Osteocyte (in vitro differentiated cells): ENCODE measurements around the gene IRF6. TPM values are rescaled to one million over a fixed set of nuclear protein-coding genes. Genes with fewer than 3 reads are reported as not detected.

Experiments
- DNase-seq: peaks from one replicate; pipeline ENCODE4 v3.0.0; 2021; ENCODE audit warnings: mixed read lengths; ENCODE audit not compliant: unreplicated experiment; ENCODE audit errors: extremely low spot score
- H3K27ac Mint-ChIP-seq: one replicate; pipeline ENCODE4 v1.8.0; 2021; ENCODE audit warnings: mild to moderate bottlenecking, mixed read lengths; ENCODE audit not compliant: unreplicated experiment
- H3K27me3 Mint-ChIP-seq: one replicate; pipeline ENCODE4 v1.8.0; 2021; ENCODE audit warnings: mixed read lengths; ENCODE audit not compliant: unreplicated experiment
- H3K36me3 Mint-ChIP-seq: one replicate; pipeline ENCODE4 v1.8.0; 2021; ENCODE audit warnings: mixed read lengths; ENCODE audit not compliant: unreplicated experiment
- H3K4me1 Mint-ChIP-seq: one replicate; pipeline ENCODE4 v1.8.0; 2021; ENCODE audit warnings: mixed read lengths; ENCODE audit not compliant: unreplicated experiment
- H3K4me3 Mint-ChIP-seq: one replicate; pipeline ENCODE4 v1.8.0; 2021; ENCODE audit warnings: mild to moderate bottlenecking, moderate library complexity, mixed read lengths; ENCODE audit not compliant: unreplicated experiment
- H3K9me3 Mint-ChIP-seq: one replicate; pipeline ENCODE4 v1.8.0; 2021; ENCODE audit warnings: mixed read lengths; ENCODE audit not compliant: unreplicated experiment
- CTCF ChIP-seq: fragments of 200-600 bp; sonication (generic); IDR thresholded peaks from 2 replicates; pipeline ENCODE4 v1.5.0; 2021; ENCODE audit warnings: antibody characterized with exemption, mild to moderate bottlenecking, moderate library complexity
- total RNA-seq: library from RNA; stranded (reverse); gene quantifications from 2 replicates; pipeline ENCODE4 v1.2.1, GENCODE V29; 2021

Gene IRF6
- total RNA-seq, 1 donor from 2014 or later: not detected

GRCh38 chr1:209778102-209778501, 27.8 kb downstream of the IRF6 start:
- Mint-ChIP-seq H3K27me3 (peaks cover 10% of the 10 kb centered on the region), H3K4me3 (no peak overlapping the region), H3K36me3 (no peaks in the 10 kb centered on the region), H3K27ac (no peak overlapping the region), H3K4me1 (no peaks in the 10 kb centered on the region), H3K9me3 (no peaks in the 10 kb centered on the region)
- no peak for TF ChIP-seq CTCF
- no peak for DNase-seq

DNA sequence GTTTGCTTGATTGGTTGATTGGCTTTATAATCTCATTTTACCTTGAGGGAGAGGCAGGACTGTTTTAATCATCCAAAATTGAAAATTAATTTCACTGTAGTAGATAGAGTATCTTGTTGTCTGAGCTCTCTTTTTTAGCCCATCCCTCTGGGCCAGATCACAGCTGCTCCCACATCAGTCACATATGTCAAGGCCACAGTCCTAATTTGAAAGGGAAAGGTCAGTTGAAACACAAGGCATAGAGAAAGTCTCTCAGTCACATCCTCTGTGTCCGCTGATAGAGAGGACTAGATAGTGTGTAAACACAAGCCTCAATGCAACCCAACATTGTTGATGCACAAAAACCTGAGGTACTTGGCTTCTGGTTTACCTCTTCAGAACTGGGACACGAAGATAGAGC, 28.4 kb downstream of the IRF6 start:
- Mint-ChIP-seq H3K9me3 (no peaks in the 10 kb centered on the region), H3K4me1 (no peaks in the 10 kb centered on the region)

GRCh38 chr1:209775678-209776077, 30.3 kb downstream of the IRF6 start:
- H3K27ac Mint-ChIP-seq: no peak overlapping the region
- no peaks in the 10 kb centered on the region for H3K9me3 Mint-ChIP-seq
- no peak overlapping the region for H3K4me3 Mint-ChIP-seq
- no peak for TF ChIP-seq CTCF
- no peaks in the 10 kb centered on the region for H3K4me1 Mint-ChIP-seq
- no peak for DNase-seq
- H3K36me3 Mint-ChIP-seq: no peaks in the 10 kb centered on the region
- H3K27me3 Mint-ChIP-seq: peaks cover 10% of the 10 kb centered on the region

More for the DNA sequence above, 28.4 kb downstream of the IRF6 start:
- H3K27ac Mint-ChIP-seq: no peak overlapping the region
- no peak for DNase-seq
- H3K36me3 Mint-ChIP-seq: no peaks in the 10 kb centered on the region
- peaks cover 10% of the 10 kb centered on the region for H3K27me3 Mint-ChIP-seq
- no peak overlapping the region for H3K4me3 Mint-ChIP-seq
- no peak for TF ChIP-seq CTCF

DNA sequence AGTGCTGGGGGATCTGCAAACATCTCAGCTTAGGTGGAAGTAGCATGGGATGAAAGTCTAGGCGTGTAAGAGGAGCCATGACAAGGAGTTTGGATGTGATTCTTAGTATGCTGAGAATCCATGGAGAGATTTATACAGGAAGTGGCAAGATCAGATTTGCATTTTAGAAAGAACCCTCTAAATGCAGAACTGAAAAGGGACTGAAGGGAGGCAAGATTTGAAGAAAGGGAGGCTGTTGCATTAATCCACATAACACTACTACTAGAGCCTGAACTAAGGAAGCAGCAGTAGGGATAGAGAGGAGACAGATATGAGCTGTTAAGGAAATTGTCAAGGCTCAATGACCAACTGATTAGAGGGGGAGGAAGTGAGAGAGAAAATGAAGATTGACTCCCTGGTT, 31.4 kb downstream of the IRF6 start:
- DNase-seq: no peak
- Mint-ChIP-seq H3K4me3 (no peak overlapping the region), H3K4me1 (no peaks in the 10 kb centered on the region), H3K9me3 (no peaks in the 10 kb centered on the region), H3K36me3 (no peaks in the 10 kb centered on the region), H3K27me3 (peaks cover 10% of the 10 kb centered on the region), H3K27ac (no peak overlapping the region)
- TF ChIP-seq CTCF: no peak

DNA sequence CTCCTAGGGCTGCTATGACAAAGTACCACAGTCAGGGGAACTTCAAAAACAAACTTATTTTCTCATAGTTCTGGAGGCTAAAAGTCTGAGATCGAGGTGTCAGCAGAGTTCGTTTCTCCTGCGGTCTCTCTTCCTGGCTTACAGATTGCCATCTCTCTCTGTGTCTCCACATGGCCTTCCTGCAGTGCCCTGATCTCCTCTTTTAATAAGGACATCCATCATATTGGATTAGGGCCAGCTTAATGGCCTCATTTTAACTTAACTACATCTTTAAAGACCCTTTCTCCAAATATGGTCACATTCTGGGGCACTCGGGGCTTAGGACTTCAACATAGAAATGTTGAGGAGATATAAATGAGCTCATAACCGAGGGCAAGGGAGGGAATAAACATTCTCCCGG, 33.8 kb downstream of the IRF6 start:
- Mint-ChIP-seq H3K9me3 (no peaks in the 10 kb centered on the region), H3K27ac (no peak overlapping the region), H3K36me3 (no peaks in the 10 kb centered on the region), H3K4me1 (no peaks in the 10 kb centered on the region), H3K4me3 (no peak overlapping the region), H3K27me3 (peaks cover 10% of the 10 kb centered on the region)
- no peak for TF ChIP-seq CTCF
- no peak for DNase-seq
